GM18520 (cell line): ENCODE data around the gene SCN1B.
"Not testable (repeated sequence)": the region's sequence is repeated elsewhere in the genome, so short reads cannot be mapped to it uniquely, and the experiment has no call there.

Source experiments
- ATAC-seq: cut with Tn5 transposase; IDR thresholded peaks from one replicate; pipeline ENCODE4 v1.9.1; 2021; ENCODE audit not compliant: unreplicated experiment

SCN1B gene

GRCh38 chr19:35030257-35031071 is at the start of gene SCN1B:
Gene SCN1B, plus strand, starts transcription at chr19:35030470. Its CDS starts 351 bp downstream, at chr19:35030821.
- no peak for ATAC-seq

GRCh38 chr19:34982275-34982674 is 48.0 kb upstream of the SCN1B start:
- no peak for ATAC-seq

- ATAC-seq, result no peak
These were observed 46.5 kb upstream of the SCN1B start for GRCh38 chr19:34983786-34984185.

- ATAC-seq, result no peak
These were observed 46.0 kb upstream of the SCN1B start for GRCh38 chr19:34984287-34984686.

GRCh38 chr19:34985249-34986022 is 44.8 kb upstream of the SCN1B start:
- ATAC-seq, result no peak

GRCh38 chr19:34988119-34988518 is 42.2 kb upstream of the SCN1B start:
- no peak for ATAC-seq

GRCh38 chr19:34989298-34989697 is 41.0 kb upstream of the SCN1B start:
- no peak for ATAC-seq

GRCh38 chr19:34990578-34991192 is 39.6 kb upstream of the SCN1B start:
- ATAC-seq, result no peak

- ATAC-seq, result no peak
These were observed 38.5 kb upstream of the SCN1B start for GRCh38 chr19:34991542-34992333.

GRCh38 chr19:34992582-34992981 is 37.7 kb upstream of the SCN1B start:
- not testable (repeated sequence) for ATAC-seq

- ATAC-seq, result no peak
These were observed 36.0 kb upstream of the SCN1B start for GRCh38 chr19:34994286-34994642.

- no peak for ATAC-seq
These were observed 35.4 kb upstream of the SCN1B start for GRCh38 chr19:34994643-34995541.

- ATAC-seq, result no peak
These were observed 34.7 kb upstream of the SCN1B start for GRCh38 chr19:34995551-34995950.

GRCh38 chr19:34997071-34997617 is 33.1 kb upstream of the SCN1B start:
- no peak for ATAC-seq

GRCh38 chr19:34998224-34998623 is 32.0 kb upstream of the SCN1B start:
- ATAC-seq, result not testable (repeated sequence)

GRCh38 chr19:34998777-34999497 is 31.3 kb upstream of the SCN1B start:
- no peak for ATAC-seq

GRCh38 chr19:34999498-35000337 is 30.6 kb upstream of the SCN1B start, which contains the start of gene GRAMD1A:
Gene GRAMD1A, plus strand, starts transcription at chr19:35000323. Its CDS starts 156 bp downstream, at chr19:35000479.
- no peak for ATAC-seq

GRCh38 chr19:35000338-35000646 is 30.0 kb upstream of the SCN1B start:
- no peak for ATAC-seq
